Smooth muscle cell (in vitro differentiated cells): Measurements from ENCODE around the gene SNCG. TPM values are rescaled to one million over a fixed set of nuclear protein-coding genes. Genes with fewer than 3 reads are reported as not detected.
"Not testable (repeated sequence)": the region's sequence is repeated elsewhere in the genome, so short reads cannot be mapped to it uniquely, and the experiment has no call there.

ENCODE experiments used
- DNase-seq: peaks from one replicate; lab custom pipeline; 2025; ENCODE audit not compliant: unreplicated experiment; lab: John Stamatoyannopoulos, UW
- H2AFZ ChIP-seq: fragments of 200-600 bp; sonication (generic); 2 replicates; pipeline ENCODE4 v1.6.0; 2016; ENCODE audit warnings: antibody characterized with exemption, low read depth, mild to moderate bottlenecking
- H3F3A ChIP-seq: fragments of 200-600 bp; sonication (generic); 2 replicates; pipeline ENCODE4 v1.6.0; 2017; ENCODE audit warnings: antibody characterized with exemption, low read depth
- H3K27ac ChIP-seq: fragments of 200-600 bp; sonication (generic); 2 replicates; pipeline ENCODE4 v1.5.1; 2016; ENCODE audit warnings: low read depth, mild to moderate bottlenecking
- H3K27me3 ChIP-seq: fragments of 200-600 bp; sonication (generic); 2 replicates; pipeline ENCODE4 v1.6.1; 2016; ENCODE audit warnings: low read depth, mild to moderate bottlenecking
- H3K36me3 ChIP-seq: fragments of 200-600 bp; sonication (generic); 2 replicates; pipeline ENCODE4 v1.5.1; 2016; ENCODE audit warnings: low read depth
- H3K4me1 ChIP-seq: fragments of 200-600 bp; sonication (generic); 2 replicates; pipeline ENCODE4 v1.5.1; 2016; ENCODE audit warnings: low read depth
- H3K4me2 ChIP-seq: fragments of 200-600 bp; sonication (generic); 2 replicates; pipeline ENCODE4 v1.6.0; 2016; ENCODE audit warnings: mild to moderate bottlenecking
- H3K4me3 ChIP-seq: fragments of 200-600 bp; sonication (generic); 2 replicates; pipeline ENCODE4 v1.5.1; 2016; ENCODE audit warnings: mild to moderate bottlenecking
- H3K79me2 ChIP-seq: fragments of 200-600 bp; sonication (generic); 2 replicates; pipeline ENCODE4 v1.6.0; 2016; ENCODE audit warnings: low read depth, mild to moderate bottlenecking
- H3K9ac ChIP-seq: fragments of 200-600 bp; sonication (generic); 2 replicates; pipeline ENCODE4 v1.6.0; 2016; ENCODE audit warnings: low read depth
- H3K9me3 ChIP-seq: fragments of 200-600 bp; sonication (generic); replicated peaks from 2 replicates; pipeline ENCODE4 v1.5.1; 2016; ENCODE audit warnings: low read depth
- H4K20me1 ChIP-seq: fragments of 200-600 bp; sonication (generic); 2 replicates; pipeline ENCODE4 v1.6.0; 2016; ENCODE audit warnings: low read depth
- WGBS: methylation state at CpG from one replicate; pipeline ENCODE4 v1.1.7; 2016; ENCODE audit warnings: low lambda C conversion rate; 5-methylcytosine and 5-hydroxymethylcytosine counted together
- polyA plus RNA-seq: library from polyadenylated mRNA; unstranded; fragments of >200 nt; fragmentation: Nextera tagmentation; extraction: Ambion mirVana; gene quantifications from 2 replicates; pipeline ENCODE4 v1.2.1, GENCODE V29; 2016
- total RNA-seq: library from RNA; depleted of rRNA; stranded (reverse); fragments of >200 nt; gene quantifications from 2 replicates; pipeline ENCODE4 v1.2.3, GENCODE V29; 2014
- TF ChIP-seq, protein P1 (sequence below): fragments of 200-600 bp; sonication (generic); IDR thresholded peaks from 2 replicates; pipeline ENCODE4 v1.5.1; 2017; ENCODE audit warnings: borderline replicate concordance, mild to moderate bottlenecking, antibody characterized with exemption; ENCODE audit not compliant: insufficient read depth, poor library complexity, severe bottlenecking

SNCG gene
- total and polyA plus RNA-seq, 2 experiments from 2014 or later: 2.3 to 6.7 TPM

DNA sequence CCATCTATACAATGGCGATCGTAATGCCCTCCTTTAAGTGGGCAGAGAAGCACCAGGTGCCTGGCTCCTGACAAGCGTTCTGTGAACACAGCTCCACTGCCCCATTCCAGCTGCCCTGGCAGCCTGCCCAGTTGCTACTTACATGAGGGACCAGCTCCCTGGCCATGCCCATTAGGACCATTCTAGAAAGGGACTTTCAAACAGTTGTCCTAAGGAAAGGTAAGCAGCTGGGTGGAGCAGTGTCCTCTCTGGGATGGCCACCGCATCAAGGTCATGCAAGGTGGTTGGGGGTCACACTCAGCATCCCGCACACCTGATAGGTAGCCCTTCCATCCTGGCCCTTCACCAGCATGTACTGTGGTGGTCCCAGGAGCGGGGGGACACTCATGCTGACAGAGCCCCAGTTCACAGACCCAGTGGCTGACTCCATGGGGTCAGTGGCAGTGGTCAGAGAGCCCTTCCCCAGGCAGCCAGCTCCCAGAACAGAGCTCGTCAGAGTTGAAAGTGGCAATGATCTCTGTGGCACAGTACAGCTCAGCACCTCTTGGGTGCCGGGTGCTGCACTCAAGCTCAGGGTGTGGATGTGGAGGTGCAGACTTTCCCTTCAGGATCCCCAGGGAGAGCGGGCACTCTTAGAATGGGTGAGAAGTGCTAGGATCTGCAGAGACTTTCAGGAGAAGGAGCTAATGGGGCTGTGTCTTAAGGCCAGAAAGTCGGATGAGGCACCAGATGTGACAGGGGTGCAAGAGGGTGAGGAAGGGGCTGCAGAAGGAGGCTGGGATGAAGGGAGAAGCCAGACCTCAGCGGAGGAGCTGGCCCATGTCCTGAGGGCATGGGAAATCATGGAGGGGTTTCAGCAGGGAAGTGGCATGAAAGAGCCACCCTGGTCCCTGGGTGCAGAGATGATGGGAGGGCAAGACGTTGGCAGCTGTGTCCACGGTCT lies 11.9 kb upstream of the SNCG start:
- no peak for DNase-seq
- no peak overlapping the region for H3K9ac ChIP-seq
- no peak overlapping the region for H3K27ac ChIP-seq
- WGBS: 95% methylated on average over 13 of the region's 13 CpGs
- H3K4me3 ChIP-seq: no peak overlapping the region
- no peak overlapping the region for H3K4me2 ChIP-seq
- H3K27me3 ChIP-seq: no peaks in the 10 kb centered on the region
- H4K20me1 ChIP-seq: no peaks in the 10 kb centered on the region
- H3F3A ChIP-seq: no peaks in the 10 kb centered on the region
- TF ChIP-seq, protein P1, sequence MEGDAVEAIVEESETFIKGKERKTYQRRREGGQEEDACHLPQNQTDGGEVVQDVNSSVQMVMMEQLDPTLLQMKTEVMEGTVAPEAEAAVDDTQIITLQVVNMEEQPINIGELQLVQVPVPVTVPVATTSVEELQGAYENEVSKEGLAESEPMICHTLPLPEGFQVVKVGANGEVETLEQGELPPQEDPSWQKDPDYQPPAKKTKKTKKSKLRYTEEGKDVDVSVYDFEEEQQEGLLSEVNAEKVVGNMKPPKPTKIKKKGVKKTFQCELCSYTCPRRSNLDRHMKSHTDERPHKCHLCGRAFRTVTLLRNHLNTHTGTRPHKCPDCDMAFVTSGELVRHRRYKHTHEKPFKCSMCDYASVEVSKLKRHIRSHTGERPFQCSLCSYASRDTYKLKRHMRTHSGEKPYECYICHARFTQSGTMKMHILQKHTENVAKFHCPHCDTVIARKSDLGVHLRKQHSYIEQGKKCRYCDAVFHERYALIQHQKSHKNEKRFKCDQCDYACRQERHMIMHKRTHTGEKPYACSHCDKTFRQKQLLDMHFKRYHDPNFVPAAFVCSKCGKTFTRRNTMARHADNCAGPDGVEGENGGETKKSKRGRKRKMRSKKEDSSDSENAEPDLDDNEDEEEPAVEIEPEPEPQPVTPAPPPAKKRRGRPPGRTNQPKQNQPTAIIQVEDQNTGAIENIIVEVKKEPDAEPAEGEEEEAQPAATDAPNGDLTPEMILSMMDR: no peak
- no peaks in the 10 kb centered on the region for H3K36me3 ChIP-seq
- H3K9me3 ChIP-seq: no peaks in the 10 kb centered on the region
- no peaks in the 10 kb centered on the region for H3K4me1 ChIP-seq
- H2AFZ ChIP-seq: no peak overlapping the region
- no peaks in the 10 kb centered on the region for H3K79me2 ChIP-seq

DNA sequence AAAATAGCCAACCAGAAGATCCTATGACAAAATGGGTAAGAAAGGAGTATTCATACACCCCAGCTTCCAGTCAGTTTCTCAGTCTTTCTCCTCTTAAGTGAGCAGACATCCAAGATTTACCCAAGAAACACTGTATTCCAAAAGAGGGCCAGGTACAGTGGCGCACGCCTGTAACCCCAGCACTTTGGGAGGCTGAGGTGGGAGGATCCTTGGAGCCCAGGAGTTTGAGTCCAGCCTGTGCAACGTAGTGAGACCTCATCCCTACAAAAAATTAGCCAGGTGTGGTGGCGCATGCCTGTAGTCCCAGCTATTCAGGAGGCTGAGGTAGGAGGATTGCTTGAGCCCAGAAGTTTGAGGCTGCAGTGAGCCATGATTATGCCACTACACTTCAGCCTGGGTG lies 10.6 kb upstream of the SNCG start:
- H3K36me3 ChIP-seq, H3K9ac ChIP-seq, H3K4me1 ChIP-seq, H3K4me3 ChIP-seq, DNase-seq, H3K9me3 ChIP-seq, H2AFZ ChIP-seq, H3K27ac ChIP-seq, H3K4me2 ChIP-seq, H3K79me2 ChIP-seq, H3F3A ChIP-seq, H4K20me1 ChIP-seq, H3K27me3 ChIP-seq: not testable (repeated sequence)
- WGBS: 91% methylated on average over 4 of the region's 4 CpGs

DNA sequence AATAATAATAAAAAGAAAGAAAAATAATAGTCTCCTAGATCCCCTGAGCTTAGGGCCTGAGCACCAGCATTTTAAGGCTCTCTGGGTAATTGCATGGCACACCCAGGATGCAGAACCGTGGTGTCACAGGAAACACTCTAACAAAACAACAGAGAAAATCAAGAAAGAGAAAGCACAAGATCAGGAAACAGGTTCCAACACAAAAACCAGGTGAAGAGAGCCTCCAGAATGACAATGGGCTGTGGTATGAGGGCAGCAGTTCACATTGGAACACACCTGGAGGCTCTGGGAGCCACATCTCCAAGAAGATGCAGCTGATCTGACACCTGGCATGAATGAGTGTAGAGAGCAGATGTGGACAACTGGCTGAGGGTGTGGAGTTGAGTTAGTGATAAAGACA lies 8.1 kb upstream of the SNCG start:
- no peak for DNase-seq
- Histone ChIP-seq H3K4me2 (no peak overlapping the region), H3K79me2 (no peaks in the 10 kb centered on the region), H3K9me3 (no peaks in the 10 kb centered on the region), H3K4me3 (no peak overlapping the region), H4K20me1 (no peaks in the 10 kb centered on the region), H3K4me1 (peaks cover 17% of the 10 kb centered on the region), H3F3A (no peaks in the 10 kb centered on the region), H2AFZ (no peak overlapping the region), H3K27me3 (no peaks in the 10 kb centered on the region), H3K9ac (no peak overlapping the region), H3K36me3 (no peaks in the 10 kb centered on the region), H3K27ac (no peak overlapping the region)
- TF ChIP-seq, protein P1: no peak
- 92% methylated on average over 1 of the region's 1 CpG for WGBS

DNA sequence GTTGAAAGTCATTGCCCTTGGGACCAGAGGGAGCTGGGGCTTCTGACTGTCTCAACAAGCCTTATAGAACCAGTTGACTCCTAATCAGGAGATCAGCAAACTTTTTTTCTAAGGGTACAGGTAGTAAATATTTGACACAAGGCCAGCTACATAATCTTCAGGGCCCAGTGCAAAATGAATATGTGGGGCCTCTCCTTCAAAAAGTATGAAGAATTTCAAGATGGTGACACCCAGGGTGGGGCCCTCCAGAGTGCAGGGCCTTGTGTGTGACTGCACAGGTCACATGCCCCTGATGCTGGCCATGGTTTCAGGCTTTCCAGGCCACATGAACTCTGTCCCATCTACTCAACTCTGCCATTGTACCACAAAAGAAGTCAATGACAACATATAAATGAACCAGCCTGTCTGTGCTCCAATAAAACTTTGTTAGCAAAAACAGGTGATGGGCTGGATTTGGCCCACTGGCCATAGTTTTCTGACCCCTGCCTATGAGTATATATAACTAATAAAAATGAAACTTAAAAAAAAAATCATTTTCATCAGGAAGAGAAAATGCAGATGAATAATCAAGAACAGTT lies 7.1 kb upstream of the SNCG start:
- Histone ChIP-seq H3K4me1 (peaks cover 25% of the 10 kb centered on the region), H3F3A (no peaks in the 10 kb centered on the region), H3K27ac (no peak overlapping the region), H3K36me3 (no peaks in the 10 kb centered on the region), H3K4me3 (no peak overlapping the region), H4K20me1 (no peaks in the 10 kb centered on the region), H2AFZ (no peak overlapping the region), H3K9me3 (no peaks in the 10 kb centered on the region), H3K79me2 (no peaks in the 10 kb centered on the region), H3K4me2 (no peak overlapping the region), H3K9ac (no peak overlapping the region), H3K27me3 (no peaks in the 10 kb centered on the region)
- TF ChIP-seq, protein P1: no peak
- no peak for DNase-seq
